COR-L47 (cell line): ENCODE data around the gene RAB3C.

Experiments
- DNase-seq: peaks from one replicate; lab custom pipeline; 2025; lab: John Stamatoyannopoulos, UW

Gene RAB3C

GRCh38 chr5:58827463-58827862, 244.6 kb downstream of the RAB3C start:
- no peak for DNase-seq

- DNase-seq = no peak
Measured at GRCh38 chr5:58828258-58828657, 245.4 kb downstream of the RAB3C start.

- no peak for DNase-seq
Measured at GRCh38 chr5:58834242-58835225, 251.7 kb downstream of the RAB3C start.

GRCh38 chr5:58836351-58836750, 253.5 kb downstream of the RAB3C start:
- no peak for DNase-seq

- DNase-seq = no peak
Measured at GRCh38 chr5:58838729-58839128, 255.9 kb downstream of the RAB3C start.

- no peak for DNase-seq
Measured at GRCh38 chr5:58842852-58843251, 260.0 kb downstream of the RAB3C start.

GRCh38 chr5:58844395-58844794, 261.5 kb downstream of the RAB3C start:
- DNase-seq = no peak

- DNase-seq = no peak
Measured at GRCh38 chr5:58847041-58847440, 264.2 kb downstream of the RAB3C start.

GRCh38 chr5:58849223-58849622, 266.3 kb downstream of the RAB3C start:
- no peak for DNase-seq

GRCh38 chr5:58849921-58850667, 267.2 kb downstream of the RAB3C start:
- DNase-seq = peak; percentile 78

GRCh38 chr5:58851153-58851552, 268.3 kb downstream of the RAB3C start:
- no peak for DNase-seq

- no peak for DNase-seq
Measured at GRCh38 chr5:58851571-58851970, 268.7 kb downstream of the RAB3C start.

GRCh38 chr5:58852566-58852965, 269.7 kb downstream of the RAB3C start:
- DNase-seq = no peak

- DNase-seq = no peak
Measured at GRCh38 chr5:58854441-58854840, 271.6 kb downstream of the RAB3C start.

- no peak for DNase-seq
Measured at GRCh38 chr5:58855851-58856739, 273.2 kb downstream of the RAB3C start.

- no peak for DNase-seq
Measured at GRCh38 chr5:58857609-58858008, 274.7 kb downstream of the RAB3C start.

- no peak for DNase-seq
Measured at GRCh38 chr5:58860680-58861079, 277.8 kb downstream of the RAB3C start.

- DNase-seq = no peak
Measured at GRCh38 chr5:58868931-58869330, 286.1 kb downstream of the RAB3C start.

GRCh38 chr5:58871648-58872242, 288.9 kb downstream of the RAB3C start:
- no peak for DNase-seq

- peak; percentile 10 for DNase-seq
Measured at GRCh38 chr5:58872670-58873273, 289.9 kb downstream of the RAB3C start.

- no peak for DNase-seq
Measured at GRCh38 chr5:58875599-58875998, 292.7 kb downstream of the RAB3C start.
